ENCODE results near the gene ABI2.
"Not testable (repeated sequence)": the region's sequence is repeated elsewhere in the genome, so short reads cannot be mapped to it uniquely, and the experiment has no call there.

ABI2 gene

DNA sequence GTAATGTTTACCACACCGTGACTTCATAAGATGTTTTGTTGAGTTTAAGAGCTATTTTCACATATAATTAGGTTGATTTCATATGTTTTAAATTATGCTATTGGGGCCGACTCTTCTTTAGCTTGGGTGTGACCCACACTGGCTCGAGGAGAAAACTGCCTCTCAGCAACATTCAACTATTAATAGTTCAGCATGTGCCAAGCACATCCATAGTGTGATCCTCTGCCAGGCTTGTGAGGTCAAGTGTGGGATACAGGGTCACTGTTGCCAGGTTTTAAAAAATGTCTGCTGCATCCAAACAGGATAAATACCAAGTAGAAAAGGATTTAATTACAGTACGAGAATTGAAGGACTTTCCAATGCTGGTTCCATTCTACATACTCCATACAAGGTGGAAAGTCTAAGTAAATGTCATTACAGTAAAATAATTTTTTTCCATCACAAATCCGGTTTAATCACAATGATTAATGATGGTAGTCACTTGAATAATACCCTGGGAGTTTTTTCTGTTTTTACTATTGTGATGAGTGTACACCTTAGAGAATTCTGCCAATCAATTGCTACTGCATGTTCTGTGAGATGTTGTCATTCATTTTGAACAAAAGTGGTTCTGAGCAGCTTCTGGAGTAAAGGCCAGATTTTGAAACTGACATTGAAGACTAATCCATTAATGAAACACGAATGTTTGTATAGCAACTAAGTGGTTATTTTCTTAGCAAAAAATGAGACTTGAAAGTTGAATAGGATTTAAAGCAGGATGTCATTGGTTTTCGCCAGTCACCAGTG is 84.5 kb downstream of the ABI2 start (continued):
- TF ChIP-seq ZNF416 (tag by site-specific recombination; IDR thresholded peaks at IDR 0.05) = no peak
- no peak for TF ChIP-seq KLF9 (tag by site-specific recombination; IDR thresholded peaks at IDR 0.05; ENCODE audit: low read depth)
- TF ChIP-seq, protein P1, sequence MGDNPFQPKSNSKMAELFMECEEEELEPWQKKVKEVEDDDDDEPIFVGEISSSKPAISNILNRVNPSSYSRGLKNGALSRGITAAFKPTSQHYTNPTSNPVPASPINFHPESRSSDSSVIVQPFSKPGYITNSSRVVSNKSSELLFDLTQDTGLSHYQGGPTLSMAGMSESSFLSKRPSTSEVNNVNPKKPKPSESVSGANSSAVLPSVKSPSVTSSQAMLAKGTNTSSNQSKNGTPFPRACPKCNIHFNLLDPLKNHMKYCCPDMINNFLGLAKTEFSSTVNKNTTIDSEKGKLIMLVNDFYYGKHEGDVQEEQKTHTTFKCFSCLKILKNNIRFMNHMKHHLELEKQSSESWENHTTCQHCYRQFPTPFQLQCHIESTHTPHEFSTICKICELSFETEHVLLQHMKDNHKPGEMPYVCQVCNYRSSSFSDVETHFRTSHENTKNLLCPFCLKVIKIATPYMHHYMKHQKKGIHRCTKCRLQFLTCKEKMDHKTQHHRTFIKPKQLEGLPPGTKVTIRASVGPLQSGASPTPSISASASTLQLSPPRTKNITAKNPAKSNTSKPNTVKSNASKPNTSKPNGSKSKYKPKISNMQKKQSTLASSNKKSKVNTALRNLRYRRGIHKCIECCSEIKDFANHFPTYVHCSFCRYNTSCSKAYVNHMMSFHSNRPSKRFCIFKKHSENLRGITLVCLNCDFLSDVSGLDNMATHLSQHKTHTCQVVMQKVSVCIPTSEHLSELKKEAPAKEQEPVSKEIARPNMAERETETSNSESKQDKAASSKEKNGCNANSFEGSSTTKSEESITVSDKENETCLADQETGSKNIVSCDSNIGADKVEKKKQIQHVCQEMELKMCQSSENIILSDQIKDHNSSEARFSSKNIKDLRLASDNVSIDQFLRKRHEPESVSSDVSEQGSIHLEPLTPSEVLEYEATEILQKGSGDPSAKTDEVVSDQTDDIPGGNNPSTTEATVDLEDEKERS (tag by site-specific recombination; IDR thresholded peaks at IDR 0.05) = no peak
- no peak for TF ChIP-seq ZNF830 (tag by site-specific recombination; IDR thresholded peaks at IDR 0.05; ENCODE audit: low read depth)
- no peak for TF ChIP-seq ZNF223 (tag by site-specific recombination; IDR thresholded peaks at IDR 0.05)
- no peak for TF ChIP-seq ZNF549 (tag by site-specific recombination; IDR thresholded peaks at IDR 0.05)
- no peak for TF ChIP-seq TRIM28 (IDR thresholded peaks at IDR 0.05; ENCODE audit: borderline replicate concordance, low read length)
- TF ChIP-seq MEIS1 (CRISPR knock-in tag; IDR thresholded peaks at IDR 0.05; ENCODE audit: borderline replicate concordance) = no peak

DNA sequence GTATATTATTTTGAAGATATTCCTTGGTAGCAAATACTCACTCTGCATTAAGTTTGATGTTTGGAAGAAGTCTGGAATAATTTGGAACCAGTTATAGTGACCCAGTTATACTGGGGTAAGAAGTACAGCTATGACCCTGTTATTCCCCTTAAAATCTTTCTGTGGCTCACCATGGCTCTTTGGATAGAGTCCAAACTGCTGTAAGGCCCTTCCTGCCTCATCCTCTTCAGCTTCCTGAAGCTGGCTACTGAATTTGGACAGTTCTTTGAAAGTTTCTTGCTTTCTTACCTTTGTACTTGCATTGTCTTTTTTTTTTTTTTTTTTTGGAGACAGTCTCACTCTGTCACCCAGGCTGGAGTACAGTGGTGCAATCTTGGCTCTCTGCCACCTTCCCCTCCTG is 85.6 kb downstream of the ABI2 start:
- CTCF ChIA-PET = interaction anchor here (0.6 kb wide), 2 partner anchors 40 to 166 kb away, joined by 3 to 5 read pairs; no protein-coding TSS in a partner anchor
- Histone ChIP-seq H3K36me3 (ENCODE audit: control insufficient read depth in 2 of 2, insufficient read depth in 1 of 2, low read length in 2 of 2) (peaks cover 13 to 76% of the 10 kb centered on the region in 2 experiments), H3K9me3 (ENCODE audit: control insufficient read depth, insufficient read depth, low read depth, low read length) (no peaks in the 10 kb centered on the region), H3K4me1 (ENCODE audit: control insufficient read depth, insufficient read depth, low read length) (no peaks in the 10 kb centered on the region), H3K27ac (ENCODE audit: extremely low read depth, low read depth, low read length) (no peak overlapping the region), H3K4me3 (ENCODE audit: low read depth, low read length) (no peak overlapping the region)
- POLR2A ChIA-PET = interaction anchor here (0.7 kb wide), 1 partner anchor 153 kb away, joined by 6 read pairs; no protein-coding TSS in a partner anchor
- TF ChIP-seq ZNF211 (tag by site-specific recombination; IDR thresholded peaks at IDR 0.05; ENCODE audit: low read depth) = no peak
- TF ChIP-seq KLF1 (tag by site-specific recombination; IDR thresholded peaks at IDR 0.05) = no peak

DNA sequence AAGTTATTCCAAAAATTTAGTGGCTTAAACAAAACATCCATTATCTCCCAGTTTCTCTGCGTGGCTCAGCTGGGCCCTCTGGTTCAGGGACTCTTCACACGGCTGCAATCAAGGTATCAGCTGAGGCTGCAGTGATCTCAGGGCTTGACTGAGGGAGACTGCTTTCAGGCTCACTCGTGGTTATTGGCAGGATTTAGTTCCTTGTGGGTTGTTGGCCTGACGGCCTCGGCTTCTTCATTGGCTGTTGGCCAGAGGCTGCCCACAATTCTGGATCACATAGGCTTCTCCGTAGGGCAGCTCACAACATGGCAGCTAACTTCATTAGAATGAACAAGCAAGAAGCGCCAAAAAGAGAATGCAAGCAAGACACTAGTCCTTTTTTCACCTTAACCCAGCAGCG is 90.1 kb downstream of the ABI2 start:
- TF ChIP-seq ZNF169 (tag by site-specific recombination; IDR thresholded peaks at IDR 0.05) (no peak), SALL2 (tag by site-specific recombination; IDR thresholded peaks at IDR 0.05; ENCODE audit: borderline replicate concordance) (no peak), ZNF155 (tag by site-specific recombination; IDR thresholded peaks at IDR 0.05) (no peak), ZSCAN30 (tag by site-specific recombination; IDR thresholded peaks at IDR 0.05) (no peak)
- Histone ChIP-seq H3K36me3 (ENCODE audit: control insufficient read depth in 2 of 2, insufficient read depth in 1 of 2, low read length in 2 of 2) (peaks cover 25 to 64% of the 10 kb centered on the region in 2 experiments), H3K27ac (ENCODE audit: extremely low read depth, low read depth, low read length) (no peak overlapping the region), H3K4me3 (ENCODE audit: low read depth, low read length) (no peak overlapping the region), H3K4me1 (ENCODE audit: control insufficient read depth, insufficient read depth, low read length) (no peaks in the 10 kb centered on the region), H3K9me3 (ENCODE audit: control insufficient read depth, insufficient read depth, low read depth, low read length) (no peaks in the 10 kb centered on the region)
- POLR2A ChIA-PET = no interaction called here
- CTCF ChIA-PET = interaction anchor here (0.6 kb wide), 1 partner anchor 541 kb away, joined by 3 read pairs; no protein-coding TSS in a partner anchor

DNA sequence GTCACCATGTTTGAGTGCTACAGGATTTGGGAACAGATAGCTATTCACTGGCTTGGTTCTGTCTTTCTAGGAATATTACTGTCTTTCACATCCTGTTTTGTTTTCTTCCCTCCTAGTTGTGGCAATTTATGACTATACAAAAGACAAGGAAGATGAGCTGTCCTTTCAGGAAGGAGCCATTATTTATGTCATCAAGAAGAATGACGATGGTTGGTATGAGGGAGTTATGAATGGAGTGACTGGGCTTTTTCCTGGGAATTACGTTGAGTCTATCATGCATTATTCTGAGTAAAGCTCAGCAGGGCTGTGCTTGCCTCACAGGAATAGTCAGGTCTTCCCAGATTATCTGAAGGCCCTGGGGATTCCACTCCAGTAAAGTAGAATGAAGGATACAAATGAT is 98.9 kb downstream of the ABI2 start:
- Histone ChIP-seq H3K36me3 (ENCODE audit: control insufficient read depth in 2 of 2, insufficient read depth in 1 of 2, low read length in 2 of 2) (peaks cover 10 to 50% of the 10 kb centered on the region in 2 experiments), H3K9me3 (ENCODE audit: control insufficient read depth, insufficient read depth, low read depth, low read length) (no peaks in the 10 kb centered on the region), H3K4me3 (ENCODE audit: low read depth, low read length) (no peak overlapping the region), H3K4me1 (ENCODE audit: control insufficient read depth, insufficient read depth, low read length) (no peaks in the 10 kb centered on the region), H3K27ac (ENCODE audit: extremely low read depth, low read depth, low read length) (no peak overlapping the region)
- ChIA-PET POLR2A (no interaction called here), CTCF (no interaction called here)
- TF ChIP-seq ZNF350 (tag by site-specific recombination; IDR thresholded peaks at IDR 0.05) (no peak), SALL2 (tag by site-specific recombination; IDR thresholded peaks at IDR 0.05; ENCODE audit: borderline replicate concordance) (no peak), ZNF529 (tag by site-specific recombination; IDR thresholded peaks at IDR 0.05; ENCODE audit: insufficient replicate concordance) (no peak), KLF8 (tag by site-specific recombination; IDR thresholded peaks at IDR 0.05) (no peak), ZNF623 (tag by site-specific recombination; IDR thresholded peaks at IDR 0.05) (no peak), ZNF404 (tag by site-specific recombination; IDR thresholded peaks at IDR 0.05) (no peak)
- TF ChIP-seq, protein P2, sequence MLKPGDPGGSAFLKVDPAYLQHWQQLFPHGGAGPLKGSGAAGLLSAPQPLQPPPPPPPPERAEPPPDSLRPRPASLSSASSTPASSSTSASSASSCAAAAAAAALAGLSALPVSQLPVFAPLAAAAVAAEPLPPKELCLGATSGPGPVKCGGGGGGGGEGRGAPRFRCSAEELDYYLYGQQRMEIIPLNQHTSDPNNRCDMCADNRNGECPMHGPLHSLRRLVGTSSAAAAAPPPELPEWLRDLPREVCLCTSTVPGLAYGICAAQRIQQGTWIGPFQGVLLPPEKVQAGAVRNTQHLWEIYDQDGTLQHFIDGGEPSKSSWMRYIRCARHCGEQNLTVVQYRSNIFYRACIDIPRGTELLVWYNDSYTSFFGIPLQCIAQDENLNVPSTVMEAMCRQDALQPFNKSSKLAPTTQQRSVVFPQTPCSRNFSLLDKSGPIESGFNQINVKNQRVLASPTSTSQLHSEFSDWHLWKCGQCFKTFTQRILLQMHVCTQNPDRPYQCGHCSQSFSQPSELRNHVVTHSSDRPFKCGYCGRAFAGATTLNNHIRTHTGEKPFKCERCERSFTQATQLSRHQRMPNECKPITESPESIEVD (tag by site-specific recombination; IDR thresholded peaks at IDR 0.05) = no peak

DNA sequence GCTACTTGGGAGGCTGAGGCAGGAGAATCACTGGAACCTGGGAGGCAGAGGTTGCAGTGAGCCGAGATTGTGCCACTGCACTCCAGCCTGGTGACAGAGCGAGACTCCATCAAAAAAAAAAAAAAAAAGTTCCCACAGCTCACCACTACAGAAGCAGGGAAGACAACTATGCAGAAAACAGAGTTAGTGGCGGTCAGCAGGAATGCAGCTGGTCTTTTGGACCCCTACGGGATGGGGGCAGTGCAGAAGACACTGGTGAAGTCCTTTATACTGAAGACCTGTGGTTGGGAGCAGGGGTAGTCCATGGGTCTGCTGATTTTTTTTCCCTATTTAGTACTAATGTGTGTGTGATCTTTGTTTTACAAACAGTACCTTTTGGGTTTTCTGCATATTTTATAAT is 101.4 kb downstream of the ABI2 start:
- CTCF ChIA-PET = interaction anchor here (1.1 kb wide), 1 partner anchor 386 kb away, joined by 3 read pairs; no protein-coding TSS in a partner anchor
- POLR2A ChIA-PET; H3K27ac ChIP-seq (ENCODE audit: extremely low read depth, low read depth, low read length); H3K4me1 ChIP-seq (ENCODE audit: control insufficient read depth, insufficient read depth, low read length); H3K4me3 ChIP-seq (ENCODE audit: low read depth, low read length); H3K9me3 ChIP-seq (ENCODE audit: control insufficient read depth, insufficient read depth, low read depth, low read length): not testable (repeated sequence)
- peaks cover 10 to 48% of the 10 kb centered on the region in 2 experiments for H3K36me3 ChIP-seq (ENCODE audit: control insufficient read depth in 2 of 2, insufficient read depth in 1 of 2, low read length in 2 of 2)
